Liver (tissue), 9 donors: ENCODE data around the gene IL1R2. TPM values are rescaled to one million over a fixed set of nuclear protein-coding genes. Genes with fewer than 3 reads are reported as not detected.

Experiments
- DNase-seq: peaks from one replicate; pipeline ENCODE4 v3.0.0-alpha.2; 2017; ENCODE audit warnings: low spot score
- H3K27ac ChIP-seq, 2 donors: one replicate each; pipeline ENCODE4 v1.7.0; 2013; ENCODE audit warnings: inconsistent platforms in 2 of 2, low read length in 2 of 2, control low read depth in 1 of 2, low read depth in 1 of 2, mild to moderate bottlenecking in 1 of 2
- H3K27me3 ChIP-seq, 4 donors: one replicate each; pipeline versions ENCODE4 v1.6.1 to v1.7.0; 2013; ENCODE audit warnings: low read length in 3 of 4, inconsistent platforms in 1 of 4, mild to moderate bottlenecking in 1 of 4, moderate library complexity in 1 of 4; ENCODE audit not compliant: control insufficient read depth in 4 of 4, insufficient read depth in 4 of 4
- H3K36me3 ChIP-seq, 4 donors: one replicate each; pipeline versions ENCODE4 v1.6.1 to v1.7.0; 2013; ENCODE audit warnings: low read length in 3 of 4, mild to moderate bottlenecking in 3 of 4, low read depth in 1 of 4, moderate library complexity in 1 of 4; ENCODE audit not compliant: control insufficient read depth in 4 of 4, insufficient read depth in 3 of 4
- H3K4me1 ChIP-seq, 4 donors: one replicate each; pipeline versions ENCODE4 v1.6.1 to v1.7.0; 2013; ENCODE audit warnings: low read length in 3 of 4, mild to moderate bottlenecking in 3 of 4, moderate library complexity in 1 of 4; ENCODE audit not compliant: control insufficient read depth in 4 of 4, insufficient read depth in 4 of 4
- H3K4me3 ChIP-seq, 3 donors: one replicate each; pipeline versions ENCODE4 v1.6.1 to v1.7.0; 2013; ENCODE audit warnings: low read length in 3 of 3, control low read depth in 1 of 3, low read depth in 1 of 3, mild to moderate bottlenecking in 1 of 3
- H3K9ac ChIP-seq, 2 donors: one replicate each; pipeline ENCODE4 v1.7.0; 2013; ENCODE audit warnings: low read length in 2 of 2, mild to moderate bottlenecking in 2 of 2, moderate library complexity in 2 of 2, control low read depth in 1 of 2, low read depth in 1 of 2
- H3K9me3 ChIP-seq, 4 donors: one replicate each; pipeline versions ENCODE4 v1.6.1 to v1.7.0; 2013; ENCODE audit warnings: low read length in 3 of 4; ENCODE audit not compliant: control insufficient read depth in 4 of 4
- CTCF ChIP-seq: fragments of 150-350 bp; IDR thresholded peaks from 2 replicates; pipeline ENCODE4 v1.5.1; 2017; ENCODE audit warnings: improper control_type of control experiment, low read depth, low read length; ENCODE audit not compliant: missing input control
- FOXA1 ChIP-seq: IDR thresholded peaks from 2 replicates; pipeline ENCODE4 v1.6.1; 2016; ENCODE audit warnings: antibody characterized with exemption
- FOXA2 ChIP-seq: IDR thresholded peaks from 2 replicates; pipeline ENCODE4 v1.6.1; 2016; ENCODE audit warnings: antibody characterized with exemption
- HNF4G ChIP-seq: IDR thresholded peaks from 2 replicates; pipeline ENCODE4 v1.6.1; 2016; ENCODE audit warnings: antibody characterized with exemption
- JUND ChIP-seq, 2 donors: IDR thresholded peaks; 2 replicates each; pipeline ENCODE4 v1.6.1; 2016; ENCODE audit warnings: antibody characterized with exemption in 2 of 2
- MAX ChIP-seq: IDR thresholded peaks from 2 replicates; pipeline ENCODE4 v1.6.1; 2016; ENCODE audit warnings: antibody characterized with exemption
- NR2F2 ChIP-seq: IDR thresholded peaks from 2 replicates; pipeline ENCODE4 v1.6.1; 2016; ENCODE audit warnings: antibody characterized with exemption
- TAF1 ChIP-seq: conservative IDR thresholded peaks from 2 replicates; pipeline ENCODE4 v1.6.1; 2016; ENCODE audit warnings: antibody characterized with exemption, mild to moderate bottlenecking
- YY1 ChIP-seq: IDR thresholded peaks from 2 replicates; pipeline ENCODE4 v1.6.1; 2016; ENCODE audit warnings: antibody characterized with exemption, mild to moderate bottlenecking
- WGBS: extraction: QIAGEN DNeasy Blood & Tissue Kit; methylation state at CpG from one replicate; pipeline ENCODE4 v1.1.7; 2013; 5-methylcytosine and 5-hydroxymethylcytosine counted together
- polyA plus RNA-seq, 2 donors: library from polyadenylated mRNA; stranded (reverse) in 1 of 2; unstranded in 1 of 2; fragments of 200-250 nt in 1 of 2; fragments of >200 nt in 1 of 2; fragmentation: Nextera tagmentation in 1 of 2; extraction: Ambion mirVana in 1 of 2; gene quantifications; one replicate each; pipeline versions ENCODE4 v1.2.1 to v1.2.3, GENCODE V29; 2013 to 2015
- total RNA-seq, 2 donors: library from RNA; depleted of rRNA; stranded (reverse); fragments of >200 nt; gene quantifications; one replicate each; pipeline ENCODE4 v1.2.3, GENCODE V29; 2014
- TF ChIP-seq, protein P1 (sequence below): IDR thresholded peaks from 2 replicates; pipeline ENCODE4 v1.6.1; 2016; ENCODE audit warnings: antibody characterized with exemption, mild to moderate bottlenecking
- TF ChIP-seq, protein P2 (sequence below): IDR thresholded peaks from 2 replicates; pipeline ENCODE4 v1.6.1; 2016; ENCODE audit warnings: antibody characterized with exemption
- donor health status: healthy.
- donor health status: healthy.
- donor health status: healthy.
- donor health status: healthy.
- donor health status: healthy.

IL1R2 gene
- total and polyA plus RNA-seq, 4 donors, result 3.7 to 28.2 (median 7.3) TPM

DNA sequence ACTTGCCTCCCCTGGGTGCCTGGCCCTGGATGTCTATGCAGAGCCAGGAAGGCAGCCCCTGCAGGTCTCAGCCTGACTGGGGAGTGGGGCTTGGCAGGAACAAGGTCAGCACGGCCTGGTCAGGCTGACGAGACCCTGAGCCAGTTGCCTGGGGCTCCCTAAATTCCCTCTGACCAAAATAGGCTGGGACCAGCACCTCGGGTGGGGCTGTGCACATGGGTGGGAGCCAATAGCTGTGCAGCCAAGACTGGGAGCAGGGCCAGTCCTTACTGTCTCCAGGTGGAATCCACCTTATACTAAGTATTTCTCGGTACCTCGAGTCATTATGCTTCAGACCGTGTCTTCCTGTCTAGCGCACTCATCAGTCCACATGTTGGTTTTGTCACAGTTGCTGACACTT, 11.4 kb upstream of the IL1R2 start (continued):
- no peak for TF ChIP-seq TAF1

GRCh38 chr2:101981066-101981465, 10.7 kb upstream of the IL1R2 start:
- peaks cover 0 to 4% (median under 1%) of the 10 kb centered on the region in 4 donors for H3K4me1 ChIP-seq
- DNase-seq, result no peak
- no peak overlapping the region for H3K4me3 ChIP-seq
- no peak for TF ChIP-seq HNF4G
- TF ChIP-seq, protein P1, sequence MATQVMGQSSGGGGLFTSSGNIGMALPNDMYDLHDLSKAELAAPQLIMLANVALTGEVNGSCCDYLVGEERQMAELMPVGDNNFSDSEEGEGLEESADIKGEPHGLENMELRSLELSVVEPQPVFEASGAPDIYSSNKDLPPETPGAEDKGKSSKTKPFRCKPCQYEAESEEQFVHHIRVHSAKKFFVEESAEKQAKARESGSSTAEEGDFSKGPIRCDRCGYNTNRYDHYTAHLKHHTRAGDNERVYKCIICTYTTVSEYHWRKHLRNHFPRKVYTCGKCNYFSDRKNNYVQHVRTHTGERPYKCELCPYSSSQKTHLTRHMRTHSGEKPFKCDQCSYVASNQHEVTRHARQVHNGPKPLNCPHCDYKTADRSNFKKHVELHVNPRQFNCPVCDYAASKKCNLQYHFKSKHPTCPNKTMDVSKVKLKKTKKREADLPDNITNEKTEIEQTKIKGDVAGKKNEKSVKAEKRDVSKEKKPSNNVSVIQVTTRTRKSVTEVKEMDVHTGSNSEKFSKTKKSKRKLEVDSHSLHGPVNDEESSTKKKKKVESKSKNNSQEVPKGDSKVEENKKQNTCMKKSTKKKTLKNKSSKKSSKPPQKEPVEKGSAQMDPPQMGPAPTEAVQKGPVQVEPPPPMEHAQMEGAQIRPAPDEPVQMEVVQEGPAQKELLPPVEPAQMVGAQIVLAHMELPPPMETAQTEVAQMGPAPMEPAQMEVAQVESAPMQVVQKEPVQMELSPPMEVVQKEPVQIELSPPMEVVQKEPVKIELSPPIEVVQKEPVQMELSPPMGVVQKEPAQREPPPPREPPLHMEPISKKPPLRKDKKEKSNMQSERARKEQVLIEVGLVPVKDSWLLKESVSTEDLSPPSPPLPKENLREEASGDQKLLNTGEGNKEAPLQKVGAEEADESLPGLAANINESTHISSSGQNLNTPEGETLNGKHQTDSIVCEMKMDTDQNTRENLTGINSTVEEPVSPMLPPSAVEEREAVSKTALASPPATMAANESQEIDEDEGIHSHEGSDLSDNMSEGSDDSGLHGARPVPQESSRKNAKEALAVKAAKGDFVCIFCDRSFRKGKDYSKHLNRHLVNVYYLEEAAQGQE, result no peak
- no peak for TF ChIP-seq FOXA2
- TF ChIP-seq JUND (IDR thresholded peaks at IDR 0.05), result no peak
- TF ChIP-seq CTCF, result no peak
- no peak for TF ChIP-seq YY1
- H3K36me3 ChIP-seq, result no peaks in the 10 kb centered on the region
- no peak overlapping the region for H3K27ac ChIP-seq
- no peak overlapping the region for H3K9ac ChIP-seq
- no peaks in the 10 kb centered on the region for H3K9me3 ChIP-seq
- H3K27me3 ChIP-seq, result no peaks in the 10 kb centered on the region
- WGBS, result 50% methylated on average over 5 of the region's 5 CpGs

- H3K4me1 ChIP-seq, result peaks cover under 1 to 8% (median 4%) of the 10 kb centered on the region in 4 donors
- DNase-seq, result no peak
- no peak overlapping the region for H3K4me3 ChIP-seq
- no peak overlapping the region for H3K27ac ChIP-seq
- TF ChIP-seq TAF1 (no peak), NR2F2 (no peak), MAX (no peak)
- TF ChIP-seq, protein P2, sequence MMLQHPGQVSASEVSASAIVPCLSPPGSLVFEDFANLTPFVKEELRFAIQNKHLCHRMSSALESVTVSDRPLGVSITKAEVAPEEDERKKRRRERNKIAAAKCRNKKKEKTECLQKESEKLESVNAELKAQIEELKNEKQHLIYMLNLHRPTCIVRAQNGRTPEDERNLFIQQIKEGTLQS, result no peak
- no peaks in the 10 kb centered on the region for H3K27me3 ChIP-seq
- H3K9ac ChIP-seq, result no peak overlapping the region
- H3K36me3 ChIP-seq, result no peaks in the 10 kb centered on the region
- 88% methylated on average over 4 of the region's 4 CpGs for WGBS
- H3K9me3 ChIP-seq, result no peaks in the 10 kb centered on the region
Measured at GRCh38 chr2:101981504-101981903, 10.3 kb upstream of the IL1R2 start.

GRCh38 chr2:101982495-101983029, 9.2 kb upstream of the IL1R2 start:
- no peak for DNase-seq

More at GRCh38 chr2:101982495-101983029, 9.2 kb upstream of the IL1R2 start:
- Histone ChIP-seq H3K9me3 (no peaks in the 10 kb centered on the region), H3K36me3 (no peaks in the 10 kb centered on the region), H3K4me3 (no peak overlapping the region), H3K27ac (no peak overlapping the region), H3K9ac (no peak overlapping the region), H3K27me3 (no peaks in the 10 kb centered on the region), H3K4me1 (peaks cover 3 to 16% (median 15%) of the 10 kb centered on the region in 4 donors)
- whole genome bisulfite sequencing, result 94% methylated on average over 9 of the region's 9 CpGs
- TF ChIP-seq YY1, result no peak
- TF ChIP-seq FOXA1, result no peak
